DMS53 (cell line): Measurements from ENCODE around the gene TMEM121.

ENCODE experiments used
- DNase-seq: peaks from one replicate; lab custom pipeline; 2025; lab: John Stamatoyannopoulos, UW

The TMEM121 gene

GRCh38 chr14:105487449-105487985 lies 38.9 kb upstream of the TMEM121 start:
- peak; percentile 60 for DNase-seq

- DNase-seq, result no peak
Measured at GRCh38 chr14:105487986-105488777, 38.2 kb upstream of the TMEM121 start.

- no peak for DNase-seq
Measured at GRCh38 chr14:105488781-105489541, 37.4 kb upstream of the TMEM121 start.

- peak; percentile 91 for DNase-seq
Measured at GRCh38 chr14:105489542-105490266, 36.7 kb upstream of the TMEM121 start.

- no peak for DNase-seq
Measured at GRCh38 chr14:105490267-105490571, 36.2 kb upstream of the TMEM121 start.

- peak; percentile 99 for DNase-seq
Measured at GRCh38 chr14:105490572-105491365, 35.6 kb upstream of the TMEM121 start, which contains the start of gene TEDC1. Gene TEDC1, plus strand, starts transcription at chr14:105491246. Its CDS starts 130 bp downstream, at chr14:105491376.

GRCh38 chr14:105491366-105491973 lies 34.9 kb upstream of the TMEM121 start:
- peak; percentile 76 for DNase-seq

- no peak for DNase-seq
Measured at GRCh38 chr14:105492031-105492970, 34.1 kb upstream of the TMEM121 start.

GRCh38 chr14:105492971-105493871 lies 33.2 kb upstream of the TMEM121 start:
- no peak for DNase-seq

GRCh38 chr14:105493921-105494605 lies 32.3 kb upstream of the TMEM121 start:
- DNase-seq, result no peak

GRCh38 chr14:105494606-105494929 lies 31.8 kb upstream of the TMEM121 start:
- no peak for DNase-seq

- no peak for DNase-seq
Measured at GRCh38 chr14:105495101-105495989, 31.0 kb upstream of the TMEM121 start.

GRCh38 chr14:105495990-105496830 lies 30.2 kb upstream of the TMEM121 start:
- DNase-seq, result no peak

GRCh38 chr14:105496831-105497591 lies 29.4 kb upstream of the TMEM121 start:
- no peak for DNase-seq

- DNase-seq, result no peak
Measured at GRCh38 chr14:105497671-105498429, 28.5 kb upstream of the TMEM121 start.
